Measurements from ENCODE around the gene MCF2L2. TPM values are rescaled to one million over a fixed set of nuclear protein-coding genes. Genes with fewer than 3 reads are reported as not detected.

MCF2L2 gene
- total RNA-seq, 1 experiment from 2014 or later, result 0.03 TPM

GRCh38 chr3:183155499-183155898 is 272.9 kb downstream of the MCF2L2 start:
- DNase-seq (ENCODE audit: low read depth in 1 of 2, low spot score in 2 of 2), result no peak
- Histone ChIP-seq H3K27me3 (replicated peaks) (no peaks in the 10 kb centered on the region; the same call in 1 of the 2 replicates), H3K4me1 (replicated peaks) (peaks cover 3% of the 10 kb centered on the region; the same call in 1 of the 2 replicates), H3K27ac (no peak overlapping the region), H3K36me3 (no peaks in the 10 kb centered on the region), H3K9me3 (replicated peaks) (no peaks in the 10 kb centered on the region), H3K4me3 (no peak overlapping the region)

DNA sequence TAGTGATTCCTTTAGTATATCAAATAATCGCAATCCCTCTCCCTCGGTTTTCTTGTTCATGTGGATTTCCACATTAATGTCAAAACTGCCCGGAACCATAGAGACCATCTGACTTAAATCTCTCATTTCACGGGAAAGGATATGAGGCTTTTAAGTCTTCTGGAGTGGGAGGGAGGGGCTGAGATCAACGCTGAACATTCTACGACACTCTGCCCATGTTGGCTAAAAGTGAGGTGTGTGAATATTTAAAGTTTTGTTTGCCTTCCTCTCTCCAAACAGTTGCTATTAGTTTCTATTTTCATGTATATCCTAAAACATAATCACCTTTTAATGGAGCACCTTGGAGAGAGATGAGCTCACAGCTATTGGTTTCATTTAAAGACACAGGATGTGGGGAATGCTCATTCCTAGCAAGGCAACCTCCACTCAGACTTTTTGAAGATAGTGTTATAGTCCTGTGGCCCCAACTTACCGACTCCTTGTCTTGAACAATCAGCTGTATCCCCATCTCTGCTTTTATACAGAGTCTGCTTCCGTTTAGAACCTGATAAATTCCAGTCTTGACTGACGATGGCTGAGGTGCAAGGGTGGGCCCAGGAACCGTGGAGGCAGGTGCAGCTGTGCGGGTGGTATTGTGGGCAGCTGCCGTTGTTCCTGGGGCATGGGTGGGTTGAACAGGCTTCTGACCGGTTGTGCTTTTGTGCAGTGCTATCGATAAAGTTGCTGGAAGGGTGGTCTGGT is 275.0 kb downstream of the MCF2L2 start:
- no peaks in the 10 kb centered on the region; the same call in 1 of the 2 replicates for H3K27me3 ChIP-seq (replicated peaks)
- no peak for DNase-seq (ENCODE audit: low read depth in 1 of 2, low spot score in 2 of 2)
- H3K27ac ChIP-seq, result no peak overlapping the region
- H3K9me3 ChIP-seq (replicated peaks), result no peaks in the 10 kb centered on the region
- H3K36me3 ChIP-seq, result no peaks in the 10 kb centered on the region
- H3K4me1 ChIP-seq (replicated peaks), result no peaks in the 10 kb centered on the region; the same call in 1 of the 2 replicates
- no peak overlapping the region for H3K4me3 ChIP-seq

DNA sequence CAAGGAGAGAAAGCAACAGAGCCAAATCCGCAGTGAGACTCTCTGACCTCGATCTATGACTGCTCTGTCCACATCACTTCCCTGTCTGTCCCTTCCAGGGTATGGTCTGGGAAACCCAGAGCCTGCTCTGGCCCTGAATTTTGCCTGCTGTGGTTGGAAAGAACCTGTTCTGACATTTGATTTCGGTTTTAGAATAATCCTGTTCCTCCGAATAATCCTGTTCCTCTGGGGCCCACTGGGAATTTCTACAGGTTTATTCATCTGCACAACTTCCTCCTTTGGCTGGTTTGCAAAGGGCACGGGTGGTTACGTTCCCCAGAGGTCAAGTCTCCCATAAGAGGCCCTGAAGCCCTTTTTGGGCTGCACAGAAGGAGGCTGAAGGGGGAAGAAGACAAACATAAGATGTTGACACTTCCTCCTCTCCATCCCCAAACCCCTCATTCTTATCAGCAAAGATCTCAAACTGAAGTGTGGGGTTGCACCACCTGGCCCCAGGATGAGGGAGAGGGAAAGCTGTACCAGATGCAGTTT is 276.5 kb downstream of the MCF2L2 start:
- no peak for DNase-seq (ENCODE audit: low read depth in 1 of 2, low spot score in 2 of 2)

GRCh38 chr3:183151086-183151485 is 277.3 kb downstream of the MCF2L2 start:
- Histone ChIP-seq H3K27me3 (replicated peaks) (no peaks in the 10 kb centered on the region; the same call in 1 of the 2 replicates), H3K4me1 (replicated peaks) (no peaks in the 10 kb centered on the region; the same call in 1 of the 2 replicates), H3K36me3 (no peaks in the 10 kb centered on the region), H3K4me3 (no peak overlapping the region), H3K9me3 (replicated peaks) (no peaks in the 10 kb centered on the region), H3K27ac (no peak overlapping the region)
- DNase-seq (ENCODE audit: low read depth in 1 of 2, low spot score in 2 of 2), result no peak

More for the DNA sequence above, 276.5 kb downstream of the MCF2L2 start:
- H3K36me3 ChIP-seq, result no peaks in the 10 kb centered on the region
- H3K4me3 ChIP-seq, result no peak overlapping the region
- H3K27me3 ChIP-seq (replicated peaks), result no peaks in the 10 kb centered on the region; the same call in 1 of the 2 replicates
- H3K4me1 ChIP-seq (replicated peaks), result no peaks in the 10 kb centered on the region; the same call in 1 of the 2 replicates
- no peak overlapping the region for H3K27ac ChIP-seq
- no peaks in the 10 kb centered on the region for H3K9me3 ChIP-seq (replicated peaks)

- DNase-seq (ENCODE audit: low read depth in 1 of 2, low spot score in 2 of 2), result no peak
- Histone ChIP-seq H3K4me3 (no peak overlapping the region), H3K36me3 (no peaks in the 10 kb centered on the region), H3K9me3 (replicated peaks) (no peaks in the 10 kb centered on the region), H3K27me3 (replicated peaks) (no peaks in the 10 kb centered on the region), H3K27ac (no peak overlapping the region), H3K4me1 (replicated peaks) (no peaks in the 10 kb centered on the region; the same call in 1 of the 2 replicates)
Observed at GRCh38 chr3:183149915-183150750, 278.3 kb downstream of the MCF2L2 start.

- Histone ChIP-seq H3K36me3 (no peaks in the 10 kb centered on the region), H3K4me3 (no peak overlapping the region), H3K27me3 (replicated peaks) (0 out of 2 replicates have a peak, but pooled peaks cover 6% of the 10 kb centered on the region), H3K27ac (no peak overlapping the region), H3K4me1 (replicated peaks) (no peaks in the 10 kb centered on the region; the same call in 1 of the 2 replicates), H3K9me3 (replicated peaks) (no peaks in the 10 kb centered on the region)
- DNase-seq (ENCODE audit: low read depth in 1 of 2, low spot score in 2 of 2), result peak in 1 of 2 experiments; percentile 30
Observed at GRCh38 chr3:183148056-183148455, 280.4 kb downstream of the MCF2L2 start.

GRCh38 chr3:183144363-183144762 is 284.1 kb downstream of the MCF2L2 start:
- H3K9me3 ChIP-seq (replicated peaks), result no peaks in the 10 kb centered on the region
- H3K27me3 ChIP-seq (replicated peaks), result 0 out of 2 replicates have a peak, but pooled peaks cover 6% of the 10 kb centered on the region
- no peaks in the 10 kb centered on the region; the same call in 1 of the 2 replicates for H3K4me1 ChIP-seq (replicated peaks)
- DNase-seq (ENCODE audit: low read depth in 1 of 2, low spot score in 2 of 2), result no peak
- no peak overlapping the region for H3K4me3 ChIP-seq
- no peaks in the 10 kb centered on the region for H3K36me3 ChIP-seq
- H3K27ac ChIP-seq, result no peak overlapping the region

GRCh38 chr3:183142199-183142598 is 286.2 kb downstream of the MCF2L2 start:
- Histone ChIP-seq H3K9me3 (replicated peaks) (no peaks in the 10 kb centered on the region), H3K27ac (no peak overlapping the region), H3K4me3 (no peak overlapping the region), H3K4me1 (replicated peaks) (no peaks in the 10 kb centered on the region), H3K36me3 (no peaks in the 10 kb centered on the region), H3K27me3 (replicated peaks) (0 out of 2 replicates have a peak, but pooled peaks cover 6% of the 10 kb centered on the region)
- DNase-seq (ENCODE audit: low read depth in 1 of 2, low spot score in 2 of 2), result no peak

DNA sequence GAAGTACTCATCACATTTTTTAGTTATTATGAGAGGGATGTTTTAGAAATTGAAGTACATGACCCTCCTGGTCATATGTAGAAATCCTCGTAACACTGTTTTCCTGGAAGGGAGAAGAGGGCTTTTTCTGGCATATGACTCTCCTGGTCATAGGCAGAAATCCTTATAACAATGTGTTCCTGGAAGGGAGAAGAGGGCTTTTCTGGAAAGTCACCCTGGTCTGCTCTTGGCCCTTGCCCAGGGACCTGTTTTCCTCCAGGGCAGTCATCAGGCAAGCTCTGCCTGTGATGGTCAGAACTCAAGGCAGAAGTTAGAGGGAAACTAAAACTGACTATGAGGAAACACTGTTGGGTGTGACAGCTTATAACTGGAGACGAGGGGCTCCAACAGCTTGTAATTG is 293.6 kb downstream of the MCF2L2 start:
- DNase-seq (ENCODE audit: low read depth in 1 of 2, low spot score in 2 of 2), result no peak
- no peaks in the 10 kb centered on the region for H3K9me3 ChIP-seq (replicated peaks)
- no peak overlapping the region for H3K27ac ChIP-seq
- H3K4me1 ChIP-seq (replicated peaks), result peaks cover 8% of the 10 kb centered on the region; the same call in 1 of the 2 replicates
- H3K36me3 ChIP-seq, result no peaks in the 10 kb centered on the region
- H3K4me3 ChIP-seq, result no peak overlapping the region
- H3K27me3 ChIP-seq (replicated peaks), result no peaks in the 10 kb centered on the region

DNA sequence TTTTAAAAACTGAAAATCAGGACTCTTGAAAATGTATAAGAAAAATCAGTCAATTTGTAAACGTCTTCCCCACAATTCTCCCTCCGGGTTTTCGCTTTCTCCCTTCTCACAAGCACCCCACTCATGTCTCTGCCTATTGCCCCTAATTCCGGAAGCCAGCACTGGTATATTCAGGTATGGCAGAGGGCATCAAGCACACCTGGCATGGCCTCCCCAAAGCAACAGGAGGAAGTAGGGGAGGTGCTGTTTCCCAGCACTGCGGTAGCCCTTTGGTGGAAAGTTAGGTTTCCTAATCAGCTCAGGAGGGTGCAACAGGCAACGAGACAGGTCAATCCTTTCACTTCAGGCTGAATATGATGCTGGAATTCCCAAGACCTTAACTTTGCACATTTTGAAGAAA is 296.0 kb downstream of the MCF2L2 start:
- no peak overlapping the region for H3K4me3 ChIP-seq
- no peak overlapping the region for H3K27ac ChIP-seq
- H3K9me3 ChIP-seq (replicated peaks), result peaks cover 4% of the 10 kb centered on the region; the same call in 1 of the 2 replicates
- H3K27me3 ChIP-seq (replicated peaks), result no peaks in the 10 kb centered on the region
- H3K36me3 ChIP-seq, result no peaks in the 10 kb centered on the region
- peaks cover 8% of the 10 kb centered on the region for H3K4me1 ChIP-seq (replicated peaks)
- DNase-seq (ENCODE audit: low read depth in 1 of 2, low spot score in 2 of 2), result no peak

DNA sequence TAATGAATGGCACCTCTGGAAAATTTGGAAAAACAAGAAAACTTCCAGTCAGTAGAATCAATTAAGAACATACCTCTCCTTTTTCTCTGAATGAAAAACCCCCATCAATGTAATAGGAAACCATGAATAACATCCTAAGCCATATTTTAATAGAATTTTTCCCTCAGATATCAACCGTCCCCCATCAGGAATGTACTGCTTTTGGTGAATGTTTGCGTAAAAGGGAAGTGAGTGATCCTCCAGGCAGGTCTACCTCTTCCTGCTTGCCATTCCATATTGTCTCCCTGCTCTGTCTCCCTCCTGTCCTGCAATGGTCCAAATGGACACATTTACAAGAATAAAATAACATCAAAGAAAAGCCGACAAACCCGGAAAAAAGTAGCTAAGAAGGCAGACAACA is 296.7 kb downstream of the MCF2L2 start:
- H3K4me3 ChIP-seq, result no peak overlapping the region
- H3K27me3 ChIP-seq (replicated peaks), result no peaks in the 10 kb centered on the region
- DNase-seq (ENCODE audit: low read depth in 1 of 2, low spot score in 2 of 2), result no peak
- H3K36me3 ChIP-seq, result no peaks in the 10 kb centered on the region
- peaks cover 4% of the 10 kb centered on the region; the same call in 1 of the 2 replicates for H3K9me3 ChIP-seq (replicated peaks)
- H3K4me1 ChIP-seq (replicated peaks), result peaks cover 8% of the 10 kb centered on the region
- no peak overlapping the region for H3K27ac ChIP-seq

- Histone ChIP-seq H3K27ac (0 out of 2 replicates have a peak overlapping the region, but pooled peaks have one; percentile 17), H3K4me3 (no peak overlapping the region), H3K9me3 (replicated peaks) (peaks cover 4% of the 10 kb centered on the region; the same call in 1 of the 2 replicates), H3K4me1 (replicated peaks) (peaks cover 8% of the 10 kb centered on the region), H3K36me3 (no peaks in the 10 kb centered on the region), H3K27me3 (replicated peaks) (no peaks in the 10 kb centered on the region)
- DNase-seq (ENCODE audit: low read depth in 1 of 2, low spot score in 2 of 2), result no peak
Observed at GRCh38 chr3:183131186-183131725, 297.2 kb downstream of the MCF2L2 start.

- H3K36me3 ChIP-seq, result no peaks in the 10 kb centered on the region
- peaks cover 12% of the 10 kb centered on the region for H3K4me1 ChIP-seq (replicated peaks)
- peaks cover 4% of the 10 kb centered on the region; the same call in 1 of the 2 replicates for H3K9me3 ChIP-seq (replicated peaks)
- H3K27ac ChIP-seq, result no peak overlapping the region
- no peak for DNase-seq (ENCODE audit: low read depth in 1 of 2, low spot score in 2 of 2)
- H3K4me3 ChIP-seq, result no peak overlapping the region
- no peaks in the 10 kb centered on the region for H3K27me3 ChIP-seq (replicated peaks)
Observed at GRCh38 chr3:183129243-183129642, 299.2 kb downstream of the MCF2L2 start.
